H9 (cell line): Measurements from ENCODE around the gene AVPR2. TPM values are rescaled to one million over a fixed set of nuclear protein-coding genes. Genes with fewer than 3 reads are reported as not detected.

Experiments
- DNase-seq: peaks from one replicate; pipeline ENCODE4 v3.0.0-alpha.2; 2017
- H2AFZ ChIP-seq: one replicate; pipeline ENCODE4 v1.6.1; 2013; ENCODE audit warnings: mild to moderate bottlenecking, low read length, control low read depth, moderate library complexity
- H2AK5ac ChIP-seq: 2 replicates; pipeline ENCODE4 v1.6.1; 2013; ENCODE audit warnings: low read length, control low read depth, mixed read lengths; ENCODE audit not compliant: insufficient read length
- H2BK120ac ChIP-seq: one replicate; pipeline ENCODE4 v1.6.1; 2013; ENCODE audit warnings: low read depth, mild to moderate bottlenecking, low read length, control low read depth, inconsistent platforms; ENCODE audit not compliant: poor library complexity, severe bottlenecking
- H2BK12ac ChIP-seq: 2 replicates; pipeline ENCODE4 v1.6.1; 2013; ENCODE audit warnings: low read length, control low read depth, mixed read lengths, low read depth; ENCODE audit not compliant: insufficient read length
- H2BK15ac ChIP-seq: 2 replicates; pipeline ENCODE4 v1.6.1; 2013; ENCODE audit warnings: low read depth, low read length, control low read depth
- H2BK20ac ChIP-seq: one replicate; pipeline ENCODE4 v1.6.1; 2013; ENCODE audit warnings: low read depth, mild to moderate bottlenecking, low read length, control low read depth, inconsistent platforms; ENCODE audit not compliant: poor library complexity, severe bottlenecking
- H2BK5ac ChIP-seq: 2 replicates; pipeline ENCODE4 v1.6.1; 2013; ENCODE audit warnings: low read length, control low read depth, mixed read lengths; ENCODE audit not compliant: insufficient read length
- H3K14ac ChIP-seq: 2 replicates; pipeline ENCODE4 v1.6.1; 2013; ENCODE audit warnings: low read length, control low read depth; ENCODE audit not compliant: insufficient read depth
- H3K18ac ChIP-seq: 2 replicates; pipeline ENCODE4 v1.6.1; 2013; ENCODE audit warnings: low read depth, mild to moderate bottlenecking, mixed read lengths, low read length, control low read depth; ENCODE audit not compliant: insufficient read length
- H3K23ac ChIP-seq: 2 replicates; pipeline ENCODE4 v1.6.1; 2013; ENCODE audit warnings: low read length, control low read depth, mixed read lengths, low read depth; ENCODE audit not compliant: insufficient read length
- H3K23me2 ChIP-seq: 2 replicates; pipeline ENCODE4 v1.6.1; 2013; ENCODE audit warnings: low read depth, mild to moderate bottlenecking, mixed read lengths, low read length, control low read depth; ENCODE audit not compliant: insufficient read length, poor library complexity, severe bottlenecking
- H3K27ac ChIP-seq: 2 replicates; pipeline ENCODE4 v1.5.1; 2013; ENCODE audit warnings: low read length, control low read depth, mixed read lengths, low read depth; ENCODE audit not compliant: insufficient read length
- H3K27me3 ChIP-seq: 2 replicates; pipeline ENCODE4 v1.6.1; 2013; ENCODE audit warnings: low read length, control low read depth, inconsistent platforms; ENCODE audit not compliant: insufficient read depth
- H3K4ac ChIP-seq: 2 replicates; pipeline ENCODE4 v1.6.1; 2013; ENCODE audit warnings: low read depth, mild to moderate bottlenecking, control low read depth, inconsistent platforms, low read length, moderate library complexity
- H3K4me1 ChIP-seq: 2 replicates; pipeline ENCODE4 v1.6.1; 2013; ENCODE audit warnings: low read length, control low read depth, inconsistent platforms; ENCODE audit not compliant: insufficient read depth
- H3K4me2 ChIP-seq: 2 replicates; pipeline ENCODE4 v1.6.1; 2013; ENCODE audit warnings: low read length, control low read depth, mixed read lengths; ENCODE audit not compliant: insufficient read length, insufficient read depth
- H3K56ac ChIP-seq: 2 replicates; pipeline ENCODE4 v1.6.1; 2013; ENCODE audit warnings: low read depth, mild to moderate bottlenecking, mixed read lengths, low read length, control low read depth; ENCODE audit not compliant: insufficient read length
- H3K79me1 ChIP-seq: 2 replicates; pipeline ENCODE4 v1.6.1; 2013; ENCODE audit warnings: low read depth, mild to moderate bottlenecking, moderate library complexity, low read length, control low read depth, inconsistent platforms; ENCODE audit not compliant: insufficient read depth, poor library complexity, severe bottlenecking
- H3K79me2 ChIP-seq: 2 replicates; pipeline ENCODE4 v1.6.1; 2013; ENCODE audit warnings: low read length, control low read depth, inconsistent platforms; ENCODE audit not compliant: insufficient read depth
- H3K9ac ChIP-seq: 2 replicates; pipeline ENCODE4 v1.6.1; 2013; ENCODE audit warnings: low read length, control low read depth, mixed read lengths; ENCODE audit not compliant: insufficient read length; ENCODE audit errors: extremely low read depth
- H3K9me3 ChIP-seq: one replicate; pipeline ENCODE4 v1.6.1; 2013; ENCODE audit warnings: low read depth, low read length, inconsistent platforms; ENCODE audit not compliant: control insufficient read depth
- H3T11ph ChIP-seq: one replicate; pipeline ENCODE4 v1.6.1; 2013; ENCODE audit warnings: mild to moderate bottlenecking, low read length, control low read depth, inconsistent platforms
- H4K20me1 ChIP-seq: one replicate; pipeline ENCODE4 v1.6.1; 2013; ENCODE audit not compliant: control insufficient read depth, insufficient read length, insufficient read depth
- H4K5ac ChIP-seq: 2 replicates; pipeline ENCODE4 v1.6.1; 2013; ENCODE audit warnings: low read depth, mild to moderate bottlenecking, mixed read lengths, low read length, control low read depth; ENCODE audit not compliant: insufficient read length
- H4K8ac ChIP-seq: replicated peaks from 2 replicates; pipeline ENCODE4 v1.6.1; 2013; ENCODE audit warnings: low read length, control low read depth, mixed read lengths, low read depth; ENCODE audit not compliant: insufficient read length
- H4K91ac ChIP-seq: 2 replicates; pipeline ENCODE4 v1.6.1; 2013; ENCODE audit warnings: low read depth, mild to moderate bottlenecking, moderate library complexity, mixed read lengths, low read length, control low read depth; ENCODE audit not compliant: insufficient read length
- H3K27ac Mint-ChIP-seq, 3 experiments: 2 replicates in 2 of 3; 3 replicates in 1 of 3; pipeline ENCODE4 v1.8.0; 2020 to 2021; ENCODE audit warnings: mixed read lengths in 3 of 3, mild to moderate bottlenecking in 1 of 3, moderate library complexity in 1 of 3
- H3K27me3 Mint-ChIP-seq: 2 replicates; pipeline ENCODE4 v1.8.0; 2021; ENCODE audit warnings: low read depth, mild to moderate bottlenecking, moderate library complexity, mixed read lengths
- H3K36me3 Mint-ChIP-seq, 3 experiments: 2 replicates in 2 of 3; 3 replicates in 1 of 3; pipeline ENCODE4 v1.8.0; 2020 to 2021; ENCODE audit warnings: low read depth in 3 of 3, mixed read lengths in 3 of 3; ENCODE audit not compliant: insufficient read depth in 1 of 3
- H3K4me1 Mint-ChIP-seq, 2 experiments: 2 replicates each; pipeline ENCODE4 v1.8.0; 2020; ENCODE audit warnings: mixed read lengths in 2 of 2
- H3K4me3 Mint-ChIP-seq, 2 experiments: 2 replicates in 1 of 2; 3 replicates in 1 of 2; pipeline ENCODE4 v1.8.0; 2020 to 2021; ENCODE audit warnings: mild to moderate bottlenecking in 2 of 2, mixed read lengths in 2 of 2, moderate library complexity in 1 of 2
- H3K9me3 Mint-ChIP-seq, 2 experiments: 2 replicates in 1 of 2; 3 replicates in 1 of 2; pipeline ENCODE4 v1.8.0; 2020; ENCODE audit warnings: mild to moderate bottlenecking in 2 of 2, mixed read lengths in 2 of 2, moderate library complexity in 1 of 2
- WGBS: extraction: QIAGEN DNeasy Blood & Tissue Kit; methylation state at CpG from one replicate; pipeline ENCODE4 v1.1.7; 2013; ENCODE audit warnings: missing lambda C conversion rate, low lambda C conversion rate, mixed read lengths; ENCODE audit not compliant: insufficient read length; ENCODE audit errors: extremely low coverage; 5-methylcytosine and 5-hydroxymethylcytosine counted together
- total RNA-seq: library from RNA; stranded (reverse); gene quantifications from 2 replicates; pipeline ENCODE4 v1.2.1, GENCODE V29; 2021
- TF ChIP-seq, protein P1 (sequence below): fragments of 200-600 bp; sonication (generic); conservative IDR thresholded peaks from 3 replicates; pipeline ENCODE4 v1.8.0; 2021; ENCODE audit warnings: antibody characterized with exemption, mild to moderate bottlenecking

AVPR2 gene
- total RNA-seq, 1 experiment from 2014 or later: not detected

DNA sequence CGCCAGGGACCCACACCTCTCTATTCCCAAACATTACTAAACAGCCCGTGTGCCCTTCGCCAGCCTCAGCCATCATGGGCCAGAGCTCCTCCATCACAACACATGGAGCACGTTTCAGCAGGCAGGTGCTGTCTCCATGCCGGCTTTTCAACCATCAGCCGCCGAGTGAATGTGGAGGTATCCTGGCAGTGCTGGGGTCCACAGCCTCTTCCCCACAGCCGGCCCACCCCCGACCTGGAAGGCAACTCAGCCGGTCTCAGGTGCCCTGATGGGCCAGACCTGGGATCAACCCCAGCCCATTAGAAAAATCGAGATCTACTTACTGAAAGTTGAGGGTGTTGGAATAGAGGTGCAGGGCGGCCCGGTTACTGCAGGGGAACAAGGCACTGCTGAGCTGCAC lies 27.3 kb downstream of the AVPR2 start:
- Histone ChIP-seq H2BK15ac (no peak overlapping the region), H3K18ac (no peak overlapping the region), H3K9me3 (peaks cover 26% of the 10 kb centered on the region), H3K4ac (no peak overlapping the region), H2BK5ac (no peak overlapping the region), H3K23me2 (peaks cover 18% of the 10 kb centered on the region), H3K9ac (no peak overlapping the region), H2BK20ac (no peak overlapping the region), H2BK12ac (no peak overlapping the region), H3K79me2 (no peaks in the 10 kb centered on the region; the same call in 1 of the 2 replicates), H2AFZ (no peak overlapping the region), H4K8ac (no peak overlapping the region), H3K27ac (no peak overlapping the region), H4K20me1 (no peaks in the 10 kb centered on the region), H3K4me2 (no peak overlapping the region), H3K4me1 (no peaks in the 10 kb centered on the region), H2AK5ac (no peak overlapping the region), H3T11ph (no peak overlapping the region), H3K27me3 (no peaks in the 10 kb centered on the region), H3K14ac (no peak overlapping the region), H3K79me1 (no peaks in the 10 kb centered on the region), H4K91ac (no peak overlapping the region), H3K23ac (no peak overlapping the region), H4K5ac (no peak overlapping the region), H2BK120ac (no peak overlapping the region), H3K56ac (no peak overlapping the region)
- peaks cover 22 to 47% (median 30%) of the 10 kb centered on the region in 3 experiments for H3K36me3 Mint-ChIP-seq
- peaks cover 2 to 31% of the 10 kb centered on the region in 2 experiments for H3K4me1 Mint-ChIP-seq
- peaks cover 58 to 68% of the 10 kb centered on the region in 2 experiments for H3K9me3 Mint-ChIP-seq
- no peaks in the 10 kb centered on the region for H3K27me3 Mint-ChIP-seq
- WGBS: no CpG with 5 or more reads among the region's 13 CpGs
- no peak overlapping the region; a peak in 1 of 7 replicates for H3K27ac Mint-ChIP-seq
- H3K4me3 Mint-ChIP-seq: no peak overlapping the region
- no peak for DNase-seq
- TF ChIP-seq, protein P1, sequence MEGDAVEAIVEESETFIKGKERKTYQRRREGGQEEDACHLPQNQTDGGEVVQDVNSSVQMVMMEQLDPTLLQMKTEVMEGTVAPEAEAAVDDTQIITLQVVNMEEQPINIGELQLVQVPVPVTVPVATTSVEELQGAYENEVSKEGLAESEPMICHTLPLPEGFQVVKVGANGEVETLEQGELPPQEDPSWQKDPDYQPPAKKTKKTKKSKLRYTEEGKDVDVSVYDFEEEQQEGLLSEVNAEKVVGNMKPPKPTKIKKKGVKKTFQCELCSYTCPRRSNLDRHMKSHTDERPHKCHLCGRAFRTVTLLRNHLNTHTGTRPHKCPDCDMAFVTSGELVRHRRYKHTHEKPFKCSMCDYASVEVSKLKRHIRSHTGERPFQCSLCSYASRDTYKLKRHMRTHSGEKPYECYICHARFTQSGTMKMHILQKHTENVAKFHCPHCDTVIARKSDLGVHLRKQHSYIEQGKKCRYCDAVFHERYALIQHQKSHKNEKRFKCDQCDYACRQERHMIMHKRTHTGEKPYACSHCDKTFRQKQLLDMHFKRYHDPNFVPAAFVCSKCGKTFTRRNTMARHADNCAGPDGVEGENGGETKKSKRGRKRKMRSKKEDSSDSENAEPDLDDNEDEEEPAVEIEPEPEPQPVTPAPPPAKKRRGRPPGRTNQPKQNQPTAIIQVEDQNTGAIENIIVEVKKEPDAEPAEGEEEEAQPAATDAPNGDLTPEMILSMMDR: no peak
